GM20000 (cell line): ENCODE data around the gene C20orf144.

Source experiments
- DNase-seq: peaks from one replicate; pipeline ENCODE4 v3.0.0; 2012; ENCODE audit warnings: low spot score
- CTCF ChIP-seq: IDR thresholded peaks from 2 replicates; pipeline ENCODE4 v1.5.1; 2012; ENCODE audit warnings: mild to moderate bottlenecking, control low read depth; ENCODE audit errors: extremely low read depth, missing control alignments

Gene C20orf144

DNA sequence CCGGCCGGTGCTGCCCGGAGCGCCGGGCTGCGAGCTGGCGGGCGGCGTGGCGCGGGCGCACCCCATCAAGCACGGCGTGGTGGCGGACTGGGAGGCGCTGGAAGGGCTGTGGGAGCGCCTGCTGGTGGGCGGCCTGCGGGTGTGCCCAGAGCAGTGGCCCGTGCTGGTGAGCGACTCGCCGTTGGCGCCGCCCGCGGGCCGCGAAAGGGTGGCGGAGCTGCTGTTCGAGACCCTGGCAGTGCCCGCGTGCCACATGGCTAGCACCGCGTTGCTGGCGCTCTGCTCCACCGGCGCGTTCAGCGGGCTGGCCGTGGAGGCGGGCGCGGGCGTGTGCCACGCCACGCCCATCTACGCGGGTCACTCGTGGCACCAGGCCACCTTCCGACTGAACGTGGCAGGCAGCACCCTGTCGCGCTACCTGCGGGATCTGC, 5.1 kb downstream of the C20orf144 start:
- no peak for DNase-seq
- no peak for TF ChIP-seq CTCF

- TF ChIP-seq CTCF = peak; percentile 95
- peak; percentile 91 for DNase-seq
Observed at GRCh38 chr20:33667676-33668465, 5.7 kb downstream of the C20orf144 start.

DNA sequence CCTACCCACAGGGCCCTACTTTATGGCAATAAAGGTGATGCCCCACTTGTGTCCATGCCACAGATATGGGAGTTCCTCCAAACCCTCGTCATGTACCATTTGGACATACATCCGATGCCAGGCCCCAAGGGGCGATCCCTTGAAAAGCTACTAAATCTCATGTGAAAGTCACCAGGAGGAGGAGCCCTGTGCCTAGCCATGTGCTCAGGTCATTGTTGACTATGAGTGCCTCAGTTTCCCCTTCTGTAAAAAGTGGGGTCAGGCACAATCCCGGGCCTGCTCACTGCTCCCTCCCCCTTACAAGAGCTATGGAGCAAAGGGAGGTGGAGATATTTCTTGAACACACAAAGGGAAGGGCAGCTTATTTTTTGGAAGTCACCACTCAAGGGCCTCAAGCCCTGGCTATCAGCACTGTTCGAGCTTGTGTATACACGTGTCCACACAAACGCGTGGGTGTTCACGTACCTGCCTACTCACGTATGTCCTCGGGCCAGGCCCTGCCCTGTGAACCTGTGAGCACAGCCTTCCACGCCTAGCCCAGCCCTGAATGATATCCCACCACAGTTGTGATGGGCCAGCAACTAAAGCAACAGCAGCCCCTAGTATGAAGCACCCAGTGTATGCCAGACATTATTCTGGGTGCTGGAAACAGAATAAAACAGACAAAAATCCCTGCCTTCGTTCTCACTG, 6.5 kb downstream of the C20orf144 start:
- no peak for DNase-seq
- TF ChIP-seq CTCF = no peak

DNA sequence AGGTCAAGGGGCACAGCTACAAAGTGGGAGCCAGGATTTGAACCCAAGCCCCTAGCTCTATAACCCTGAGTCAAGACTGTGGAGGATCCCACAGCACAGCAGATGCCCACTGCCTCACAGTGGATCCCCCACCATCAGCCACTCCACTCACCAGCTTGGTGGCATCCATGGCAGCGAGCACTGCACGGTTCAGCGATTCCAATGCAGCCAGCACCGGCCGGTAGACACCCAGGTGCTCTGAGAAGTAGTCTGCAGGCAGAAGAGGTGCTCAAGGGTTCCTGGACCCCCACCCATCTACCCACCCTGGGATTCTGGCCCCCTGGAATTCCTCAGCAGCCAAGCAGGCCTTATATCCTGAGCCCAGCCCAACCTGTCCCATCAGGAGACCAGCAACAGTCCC, 7.1 kb downstream of the C20orf144 start:
- TF ChIP-seq CTCF = no peak
- DNase-seq = no peak

- DNase-seq = no peak
- TF ChIP-seq CTCF = no peak
Observed at GRCh38 chr20:33669873-33670640, 7.9 kb downstream of the C20orf144 start.

GRCh38 chr20:33670715-33671499, 8.8 kb downstream of the C20orf144 start:
- no peak for TF ChIP-seq CTCF

More at GRCh38 chr20:33670715-33671499, 8.8 kb downstream of the C20orf144 start:
- no peak for DNase-seq
